Muscle of leg (tissue), 16 donors: ENCODE measurements around the gene UBAP2L. TPM values are rescaled to one million over a fixed set of nuclear protein-coding genes. Genes with fewer than 3 reads are reported as not detected.

Experiments
- DNase-seq: peaks from one replicate; pipeline ENCODE4 v3.0.0; 2013
- H3K27ac ChIP-seq: one replicate; pipeline ENCODE4 v1.5.1; 2013; ENCODE audit warnings: mild to moderate bottlenecking, low read length, control low read depth
- H3K27me3 ChIP-seq: one replicate; pipeline ENCODE4 v1.6.1; 2013; ENCODE audit warnings: low read length; ENCODE audit not compliant: control insufficient read depth, insufficient read depth
- H3K36me3 ChIP-seq: one replicate; pipeline ENCODE4 v1.6.1; 2013; ENCODE audit warnings: low read length; ENCODE audit not compliant: control insufficient read depth, insufficient read depth
- H3K4me1 ChIP-seq: one replicate; pipeline ENCODE4 v1.6.1; 2013; ENCODE audit warnings: low read length; ENCODE audit not compliant: control insufficient read depth, insufficient read depth
- H3K4me3 ChIP-seq: one replicate; pipeline ENCODE4 v1.5.1; 2013; ENCODE audit warnings: low read length, control low read depth
- H3K9me3 ChIP-seq: replicated peaks from 2 replicates; pipeline ENCODE4 v1.6.1; 2013; ENCODE audit warnings: low read depth, low read length; ENCODE audit not compliant: control insufficient read depth
- WGBS: methylation state at CpG from one replicate; pipeline ENCODE4 v1.1.5; 2013; ENCODE audit warnings: missing lambda C conversion rate; ENCODE audit not compliant: insufficient coverage; 5-methylcytosine and 5-hydroxymethylcytosine counted together
- long read RNA-seq, 11 donors: transcript quantifications; one replicate each; lab custom pipeline, GENCODE V29; 2026
- polyA plus RNA-seq, 8 donors: library from polyadenylated mRNA; unstranded; fragments of 120-200 nt; gene quantifications; one replicate each; pipeline versions ENCODE4 v1.2.1 to v1.2.3, GENCODE V29; 2013; ENCODE audit warnings: inconsistent platforms in 1 of 8, low replicate concordance in 1 of 8; ENCODE audit not compliant: insufficient read length in 8 of 8, insufficient read depth in 1 of 8
- total RNA-seq: library from RNA; stranded (reverse); fragments of 120-200 nt; gene quantifications from one replicate; pipeline ENCODE4 v1.2.4, GENCODE V29; 2013

Gene UBAP2L, protein sequence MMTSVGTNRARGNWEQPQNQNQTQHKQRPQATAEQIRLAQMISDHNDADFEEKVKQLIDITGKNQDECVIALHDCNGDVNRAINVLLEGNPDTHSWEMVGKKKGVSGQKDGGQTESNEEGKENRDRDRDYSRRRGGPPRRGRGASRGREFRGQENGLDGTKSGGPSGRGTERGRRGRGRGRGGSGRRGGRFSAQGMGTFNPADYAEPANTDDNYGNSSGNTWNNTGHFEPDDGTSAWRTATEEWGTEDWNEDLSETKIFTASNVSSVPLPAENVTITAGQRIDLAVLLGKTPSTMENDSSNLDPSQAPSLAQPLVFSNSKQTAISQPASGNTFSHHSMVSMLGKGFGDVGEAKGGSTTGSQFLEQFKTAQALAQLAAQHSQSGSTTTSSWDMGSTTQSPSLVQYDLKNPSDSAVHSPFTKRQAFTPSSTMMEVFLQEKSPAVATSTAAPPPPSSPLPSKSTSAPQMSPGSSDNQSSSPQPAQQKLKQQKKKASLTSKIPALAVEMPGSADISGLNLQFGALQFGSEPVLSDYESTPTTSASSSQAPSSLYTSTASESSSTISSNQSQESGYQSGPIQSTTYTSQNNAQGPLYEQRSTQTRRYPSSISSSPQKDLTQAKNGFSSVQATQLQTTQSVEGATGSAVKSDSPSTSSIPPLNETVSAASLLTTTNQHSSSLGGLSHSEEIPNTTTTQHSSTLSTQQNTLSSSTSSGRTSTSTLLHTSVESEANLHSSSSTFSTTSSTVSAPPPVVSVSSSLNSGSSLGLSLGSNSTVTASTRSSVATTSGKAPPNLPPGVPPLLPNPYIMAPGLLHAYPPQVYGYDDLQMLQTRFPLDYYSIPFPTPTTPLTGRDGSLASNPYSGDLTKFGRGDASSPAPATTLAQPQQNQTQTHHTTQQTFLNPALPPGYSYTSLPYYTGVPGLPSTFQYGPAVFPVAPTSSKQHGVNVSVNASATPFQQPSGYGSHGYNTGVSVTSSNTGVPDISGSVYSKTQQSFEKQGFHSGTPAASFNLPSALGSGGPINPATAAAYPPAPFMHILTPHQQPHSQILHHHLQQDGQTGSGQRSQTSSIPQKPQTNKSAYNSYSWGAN
- total RNA-seq, result 42.7 TPM
- polyA plus RNA-seq, result 100 to 1,000 TPM in 7 of 8 donors, 10 to 100 TPM in 1; 99.2 to 129 (median 107) TPM
- long read RNA-seq, donor 1, partial matches to known transcripts, result 17 of 18 reads
- long read RNA-seq, donor 1, other reads (novel, unspliced or antisense), result 0 of 18 reads
- long read RNA-seq, donor 2, result 0 reads
- long read RNA-seq, donor 3, partial matches to known transcripts, result 128 of 132 reads
- long read RNA-seq, donor 3, other reads (novel, unspliced or antisense), result 0 of 132 reads
- long read RNA-seq, donor 4, partial matches to known transcripts, result 6 of 7 reads
- long read RNA-seq, donor 4, other reads (novel, unspliced or antisense), result 0 of 7 reads
- long read RNA-seq, donor 5, partial matches to known transcripts, result 115 of 119 reads
- long read RNA-seq, donor 5, other reads (novel, unspliced or antisense), result 0 of 119 reads
- long read RNA-seq, donor 6, partial matches to known transcripts, result 22 of 26 reads
- long read RNA-seq, donor 6, other reads (novel, unspliced or antisense), result 0 of 26 reads
- long read RNA-seq, donor 7, partial matches to known transcripts, result 26 of 27 reads
- long read RNA-seq, donor 7, other reads (novel, unspliced or antisense), result 0 of 27 reads
- long read RNA-seq, donor 8, partial matches to known transcripts, result 31 of 31 reads
- long read RNA-seq, donor 8, other reads (novel, unspliced or antisense), result 0 of 31 reads
- long read RNA-seq, donor 9, partial matches to known transcripts, result 5 of 12 reads
- long read RNA-seq, donor 9, other reads (novel, unspliced or antisense), result 0 of 12 reads
- long read RNA-seq, donor 10, partial matches to known transcripts, result 37 of 39 reads
- long read RNA-seq, donor 10, other reads (novel, unspliced or antisense), result 0 of 39 reads
- long read RNA-seq, donor 11, partial matches to known transcripts, result 37 of 38 reads
- long read RNA-seq, donor 11, other reads (novel, unspliced or antisense), result 0 of 38 reads

DNA sequence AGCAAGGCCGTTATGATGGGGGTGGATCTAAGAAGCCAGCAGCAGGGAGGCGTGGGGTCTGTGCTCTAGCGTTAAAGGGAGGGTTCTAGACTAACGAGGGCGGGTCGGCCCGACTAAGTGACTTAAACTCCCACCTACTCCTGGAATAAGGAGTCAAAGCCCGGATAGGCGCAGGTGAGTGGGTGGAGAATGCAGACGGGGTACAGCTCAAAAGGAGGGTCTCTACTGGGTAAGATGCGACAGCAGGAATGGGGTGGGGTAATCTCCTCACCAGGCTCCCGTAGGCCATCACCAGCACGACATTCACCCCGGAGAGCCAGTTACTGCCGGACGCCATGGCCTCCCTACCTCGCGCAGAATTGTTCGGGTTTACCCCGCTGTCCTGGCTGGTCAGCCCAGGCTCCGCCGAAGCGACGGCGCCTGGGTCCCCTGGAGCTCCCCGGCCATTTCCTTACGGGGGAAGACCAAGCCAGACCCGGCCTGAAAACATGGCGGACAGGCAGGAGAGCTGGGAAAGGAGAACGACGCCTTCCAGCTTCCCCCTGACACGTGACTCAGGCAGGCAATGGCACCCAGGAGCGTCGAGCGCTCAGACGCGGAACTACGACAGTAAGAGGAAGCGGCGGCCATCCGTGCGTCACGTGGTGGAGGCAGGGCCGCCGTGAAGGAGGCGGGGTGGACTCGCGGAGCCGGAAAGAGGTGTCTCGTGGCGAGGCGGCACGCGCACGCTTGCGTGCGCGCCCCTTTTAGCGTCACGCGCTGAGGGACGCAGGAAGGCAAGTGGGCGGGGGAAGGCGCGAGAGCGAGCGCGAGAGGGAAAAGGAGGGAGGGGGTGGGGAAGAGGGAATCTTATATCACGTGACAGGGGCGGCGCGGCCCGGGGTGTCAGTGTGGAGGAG is at the start of gene UBAP2L:
TSS of gene UBAP2L (plus strand) at position 885 of the 899 bp plus-strand sequence. CDS start 4,169 bp downstream, outside the sequence.
- under 1% methylated on average over 54 of the region's 73 CpGs for WGBS
- peaks cover 10% of the 10 kb centered on the region for H3K4me1 ChIP-seq
- peak; percentile 100 for DNase-seq
- H3K9me3 ChIP-seq, result no peaks in the 10 kb centered on the region
- H3K4me3 ChIP-seq, result peak within 1 kb of the TSS; percentile 99
- H3K27me3 ChIP-seq, result no peaks in the 10 kb centered on the region
- H3K36me3 ChIP-seq, result peaks cover 23% of the 10 kb centered on the region
- peak within 1 kb of the TSS; percentile 100 for H3K27ac ChIP-seq

DNA sequence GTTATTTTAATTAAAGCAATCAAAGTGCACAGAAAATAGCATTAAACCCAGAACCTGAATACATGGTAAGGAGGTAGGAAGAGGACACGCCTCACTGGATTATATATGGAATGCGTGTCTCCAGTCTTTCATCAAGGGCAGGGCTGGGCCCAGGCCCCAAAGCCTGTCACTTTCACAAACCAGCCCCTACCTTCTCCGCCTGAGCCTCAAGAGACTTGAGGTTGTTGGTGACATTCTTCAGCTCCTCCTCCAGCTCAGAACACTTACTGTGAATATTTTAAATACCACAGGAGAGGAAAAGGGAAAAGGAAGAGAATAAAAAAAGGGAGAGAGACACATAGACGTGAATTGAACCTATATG is 49.6 kb upstream of the UBAP2L start:
- Histone ChIP-seq H3K9me3 (no peaks in the 10 kb centered on the region), H3K4me1 (peaks cover 5% of the 10 kb centered on the region), H3K27ac (no peak overlapping the region), H3K27me3 (no peaks in the 10 kb centered on the region), H3K4me3 (no peak overlapping the region), H3K36me3 (peaks cover 81% of the 10 kb centered on the region)
- no peak for DNase-seq
- no CpG with 5 or more reads among the region's 4 CpGs for WGBS

DNA sequence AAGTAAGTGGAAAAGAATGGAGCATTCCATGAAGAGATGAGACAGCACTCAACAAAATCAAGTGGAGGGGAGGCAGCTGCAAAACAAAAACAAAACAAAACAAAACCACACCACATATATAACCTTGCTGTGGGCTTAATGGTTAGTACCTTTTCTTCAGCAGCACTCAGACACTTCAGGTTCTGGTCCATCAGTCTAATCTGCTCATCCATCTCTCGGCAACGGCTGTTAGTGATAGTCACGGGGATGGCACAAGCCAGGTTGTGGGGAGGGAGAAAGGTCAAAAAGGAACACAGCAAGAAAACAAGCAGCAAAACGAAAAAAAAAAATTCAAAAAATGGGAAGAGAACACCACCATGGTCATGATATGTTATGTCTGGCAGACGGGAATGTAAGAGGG is 48.9 kb upstream of the UBAP2L start:
- Histone ChIP-seq H3K36me3 (peaks cover 77% of the 10 kb centered on the region), H3K4me1 (peaks cover 7% of the 10 kb centered on the region), H3K4me3 (no peak overlapping the region), H3K27ac (no peak overlapping the region), H3K9me3 (no peaks in the 10 kb centered on the region), H3K27me3 (no peaks in the 10 kb centered on the region)
- no peak for DNase-seq
- whole genome bisulfite sequencing, result 92% methylated on average over 2 of the region's 5 CpGs

DNA sequence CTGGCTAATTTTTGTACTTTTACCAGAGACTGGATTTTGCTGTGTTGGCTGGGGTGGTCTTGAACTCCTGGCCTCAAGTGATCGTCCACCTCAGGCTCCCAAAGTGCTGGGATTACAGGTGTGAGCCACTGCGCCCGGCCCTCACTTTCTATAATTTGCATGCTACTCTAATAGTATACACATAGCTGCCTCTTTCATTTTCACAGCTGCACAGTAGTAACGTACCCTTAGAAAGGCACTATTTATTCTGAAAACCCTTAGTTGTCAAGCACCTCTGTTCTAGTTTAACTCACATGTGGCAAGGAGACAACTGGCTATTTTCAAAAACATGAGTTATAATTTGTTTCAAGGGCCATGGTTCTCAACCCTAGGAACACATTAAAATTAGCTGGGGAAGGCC is 46.1 kb upstream of the UBAP2L start:
- Histone ChIP-seq H3K9me3 (no peaks in the 10 kb centered on the region), H3K27me3 (no peaks in the 10 kb centered on the region), H3K4me3 (no peak overlapping the region), H3K27ac (no peak overlapping the region), H3K4me1 (peaks cover 20% of the 10 kb centered on the region), H3K36me3 (peaks cover 66% of the 10 kb centered on the region)
- WGBS, result 97% methylated on average over 3 of the region's 4 CpGs
- no peak for DNase-seq

DNA sequence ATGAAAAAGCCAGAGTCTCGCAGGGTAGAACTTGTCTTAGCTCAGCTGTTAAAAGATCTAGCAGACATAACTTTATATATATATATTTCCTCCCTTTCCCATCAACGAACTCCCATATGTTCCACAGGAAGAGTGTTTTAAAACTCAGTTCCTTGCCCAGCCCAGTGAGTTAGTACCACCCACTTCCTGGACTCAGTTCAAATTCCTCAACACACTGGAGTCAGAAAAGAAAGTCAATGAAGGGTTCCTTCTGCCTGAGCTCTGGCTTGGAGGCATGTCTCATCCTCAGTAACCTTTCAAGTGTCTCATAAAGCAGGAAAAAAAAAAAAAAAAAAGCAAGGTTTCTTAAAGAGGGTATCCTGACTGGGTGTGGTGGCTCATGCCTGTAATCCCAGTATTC is 44.4 kb upstream of the UBAP2L start:
- WGBS, result 0% methylated on average over 1 of the region's 2 CpGs
- peaks cover 53% of the 10 kb centered on the region for H3K36me3 ChIP-seq
- no peaks in the 10 kb centered on the region for H3K27me3 ChIP-seq
- DNase-seq, result peak; percentile 90
- H3K4me3 ChIP-seq, result no peak overlapping the region
- peak overlapping the region; percentile 82 for H3K27ac ChIP-seq
- peaks cover 30% of the 10 kb centered on the region for H3K4me1 ChIP-seq
- no peaks in the 10 kb centered on the region for H3K9me3 ChIP-seq

DNA sequence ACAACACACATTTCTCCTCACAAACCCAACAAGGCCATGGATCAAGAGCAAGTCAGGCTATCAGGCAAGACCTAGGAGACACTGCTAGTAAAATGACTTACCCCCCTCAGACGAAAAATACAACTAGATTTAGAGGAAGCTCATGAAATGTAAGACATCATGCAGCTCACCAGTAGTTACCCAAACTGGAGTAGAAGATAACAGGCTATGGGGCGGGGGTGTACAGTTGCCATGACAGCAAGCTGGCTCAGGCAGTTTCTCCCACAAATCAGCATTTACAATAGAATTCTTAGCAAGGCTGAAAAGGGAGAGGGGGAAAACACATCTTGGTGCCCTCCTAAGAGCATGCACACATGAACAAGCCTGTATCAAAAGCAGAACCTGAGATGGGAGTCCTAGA is 42.7 kb upstream of the UBAP2L start:
- no peak for DNase-seq
- H3K4me1 ChIP-seq, result peaks cover 35% of the 10 kb centered on the region

GRCh38 chr1:154178911-154179811 is 41.6 kb upstream of the UBAP2L start:
- no CpG with 5 or more reads among the region's 10 CpGs for WGBS
- H3K4me3 ChIP-seq, result no peak overlapping the region
- H3K27ac ChIP-seq, result no peak overlapping the region
- H3K9me3 ChIP-seq, result no peaks in the 10 kb centered on the region
- H3K4me1 ChIP-seq, result peaks cover 40% of the 10 kb centered on the region
- peaks cover 27% of the 10 kb centered on the region for H3K36me3 ChIP-seq
- DNase-seq, result no peak
- H3K27me3 ChIP-seq, result no peaks in the 10 kb centered on the region

More for the DNA sequence above, 42.7 kb upstream of the UBAP2L start:
- H3K9me3 ChIP-seq, result no peaks in the 10 kb centered on the region
- H3K4me3 ChIP-seq, result no peak overlapping the region
- H3K27me3 ChIP-seq, result no peaks in the 10 kb centered on the region
- WGBS, result no CpG with 5 or more reads among the region's 2 CpGs
- no peak overlapping the region for H3K27ac ChIP-seq
- peaks cover 36% of the 10 kb centered on the region for H3K36me3 ChIP-seq
